ENCODE results near the gene NUP210L.

GRCh38 chr1:154174654-154175053 is 19.8 kb upstream of the NUP210L start:
- no peak for TF ChIP-seq ZNF274 (IDR thresholded peaks at IDR 0.05; ENCODE audit: low read depth, low read length)
- TF ChIP-seq SUZ12 (IDR thresholded peaks at IDR 0.05; ENCODE audit: extremely low read depth, insufficient read depth, insufficient read length) = no peak
- TF ChIP-seq YY1 (IDR thresholded peaks at IDR 0.05; ENCODE audit: insufficient read depth, insufficient read length) = no peak

Data from NT2/D1 (cell line).